ENCODE measurements around the gene CHD5. TPM values are rescaled to one million over a fixed set of nuclear protein-coding genes. Genes with fewer than 3 reads are reported as not detected.

The CHD5 gene
- polyA plus RNA-seq, 3 donors, result 0.07 TPM; not detected in 2

GRCh38 chr1:6207075-6207885, 27.2 kb upstream of the CHD5 start:
- intact Hi-C loops (cut with micrococcal nuclease), result loop anchor here in 1 of 2 donors (10.0 kb wide), 1 partner anchor 152 kb away; no protein-coding TSS in a partner anchor
- peaks cover 0 to 13% of the 10 kb centered on the region in 2 donors for H3K9me3 ChIP-seq (replicated peaks in 1 of 2; ENCODE audit: control insufficient read depth in 1 of 2, insufficient read depth in 1 of 2, low read length in 2 of 2)
- Mint-ChIP-seq H3K27me3 (ENCODE audit: low read depth in 3 of 3) (peaks cover 48 to 80% (median 62%) of the 10 kb centered on the region in 3 donors), H3K4me1 (peaks cover 22% of the 10 kb centered on the region), H3K36me3 (peaks cover 0 to 3% of the 10 kb centered on the region in 2 donors), H3K9me3 (peaks cover 0 to 24% (median 3%) of the 10 kb centered on the region in 7 donors), H3K4me3 (peak overlapping the region; percentile 54 to 85), H3K27ac (no peak overlapping the region)
- no peak overlapping the region for H3K4me3 ChIP-seq (replicated peaks in 1 of 3; ENCODE audit: low read depth in 2 of 3, low read length in 3 of 3)
- H2AFZ ChIP-seq (ENCODE audit: insufficient read depth, low read depth, low read length, poor library complexity, severe bottlenecking), result no peak overlapping the region
- H3K4me2 ChIP-seq (replicated peaks; ENCODE audit: extremely low read depth, low read length, poor library complexity, severe bottlenecking), result peak overlapping the region; percentile 66
- TF ChIP-seq CTCF (IDR thresholded peaks at IDR 0.05), result no peak
- no peaks in the 10 kb centered on the region for H3K79me2 ChIP-seq (ENCODE audit: insufficient read depth, low read length)
- no peak for DNase-seq
- WGBS (ENCODE audit: insufficient coverage), result 62% methylated on average over 16 of the region's 19 CpGs
- H3K4me1 ChIP-seq (ENCODE audit: control insufficient read depth in 1 of 2, insufficient read depth in 2 of 2, low read length in 2 of 2), result peaks cover 22 to 36% of the 10 kb centered on the region in 2 donors
- H4K20me1 ChIP-seq (ENCODE audit: insufficient read depth, low read length), result no peaks in the 10 kb centered on the region
- H3K9ac ChIP-seq (ENCODE audit: insufficient read depth, low read length, poor library complexity, severe bottlenecking), result no peak overlapping the region
- no peak overlapping the region for H3K27ac ChIP-seq (ENCODE audit: low read depth in 1 of 2, low read length in 2 of 2)
- H3K36me3 ChIP-seq (replicated peaks in 1 of 2; ENCODE audit: control insufficient read depth in 1 of 2, insufficient read depth in 2 of 2, low read length in 2 of 2), result no peaks in the 10 kb centered on the region
- H3K27me3 ChIP-seq (ENCODE audit: control insufficient read depth in 2 of 2, insufficient read depth in 2 of 2, low read length in 2 of 2), result peaks cover 31 to 53% of the 10 kb centered on the region in 2 donors

- Histone ChIP-seq H3K27ac (ENCODE audit: low read depth in 1 of 2, low read length in 2 of 2) (no peak overlapping the region), H3K27me3 (ENCODE audit: control insufficient read depth in 2 of 2, insufficient read depth in 2 of 2, low read length in 2 of 2) (peaks cover 31 to 50% of the 10 kb centered on the region in 2 donors), H2AFZ (ENCODE audit: insufficient read depth, low read depth, low read length, poor library complexity, severe bottlenecking) (peak overlapping the region; percentile 56), H3K36me3 (replicated peaks in 1 of 2; ENCODE audit: control insufficient read depth in 1 of 2, insufficient read depth in 2 of 2, low read length in 2 of 2) (no peaks in the 10 kb centered on the region), H3K4me1 (ENCODE audit: control insufficient read depth in 1 of 2, insufficient read depth in 2 of 2, low read length in 2 of 2) (peaks cover 22 to 36% of the 10 kb centered on the region in 2 donors), H3K79me2 (ENCODE audit: insufficient read depth, low read length) (no peaks in the 10 kb centered on the region), H3K9ac (ENCODE audit: insufficient read depth, low read length, poor library complexity, severe bottlenecking) (peak overlapping the region; percentile 6), H3K9me3 (replicated peaks in 1 of 2; ENCODE audit: control insufficient read depth in 1 of 2, insufficient read depth in 1 of 2, low read length in 2 of 2) (peaks cover 0 to 13% of the 10 kb centered on the region in 2 donors), H3K4me3 (replicated peaks in 1 of 3; ENCODE audit: low read depth in 2 of 3, low read length in 3 of 3) (peak overlapping the region in 1 of 3 experiments; percentile 64), H4K20me1 (ENCODE audit: insufficient read depth, low read length) (no peaks in the 10 kb centered on the region), H3K4me2 (replicated peaks; ENCODE audit: extremely low read depth, low read length, poor library complexity, severe bottlenecking) (peak overlapping the region; percentile 66)
- Mint-ChIP-seq H3K27ac (no peak overlapping the region), H3K4me3 (peak overlapping the region; percentile 54 to 77), H3K4me1 (peaks cover 22% of the 10 kb centered on the region), H3K9me3 (peaks cover 0 to 24% (median 3%) of the 10 kb centered on the region in 7 donors), H3K27me3 (ENCODE audit: low read depth in 3 of 3) (peaks cover 45 to 81% (median 61%) of the 10 kb centered on the region in 3 donors), H3K36me3 (peaks cover 0 to 3% of the 10 kb centered on the region in 2 donors)
- no peak for TF ChIP-seq CTCF (IDR thresholded peaks at IDR 0.05)
- 6% methylated on average over 25 of the region's 25 CpGs for WGBS (ENCODE audit: insufficient coverage)
- intact Hi-C loops (cut with micrococcal nuclease), result loop anchor here in 1 of 2 donors (10.0 kb wide), 1 partner anchor 152 kb away; no protein-coding TSS in a partner anchor
- no peak for DNase-seq
Measured at GRCh38 chr1:6206520-6206855, 26.4 kb upstream of the CHD5 start.

Data from CD14-positive monocyte (primary cell).